GM18498 (cell line): ENCODE results near the gene CPNE6.

Experiments used
- ATAC-seq: cut with Tn5 transposase; IDR thresholded peaks from one replicate; pipeline ENCODE4 v1.9.1; 2021; ENCODE audit warnings: mild to moderate bottlenecking, moderate library complexity; ENCODE audit not compliant: unreplicated experiment

CPNE6 gene

GRCh38 chr14:24126939-24127338, 55.6 kb downstream of the CPNE6 start:
- no peak for ATAC-seq

- no peak for ATAC-seq
Measured at GRCh38 chr14:24127673-24128072, 56.3 kb downstream of the CPNE6 start.
